ENCODE measurements around the gene COL4A4. TPM values are rescaled to one million over a fixed set of nuclear protein-coding genes. Genes with fewer than 3 reads are reported as not detected.
"Not testable (repeated sequence)": the region's sequence is repeated elsewhere in the genome, so short reads cannot be mapped to it uniquely, and the experiment has no call there.

Gene COL4A4
- total and polyA plus RNA-seq, 2 of the 13 experiments (the other 11 are each of a cell fraction or from before 2014, with no cell fraction given) = not detected

- H3K4me3 ChIP-seq (replicated peaks in 1 of 3; ENCODE audit: insufficient read depth in 1 of 3, low read depth in 2 of 3, low read length in 3 of 3); H3K79me2 ChIP-seq (ENCODE audit: insufficient read depth, low read length); H3K27me3 ChIP-seq (ENCODE audit: control insufficient read depth in 1 of 2, insufficient read depth in 2 of 2, low read length in 2 of 2); H3K4me2 ChIP-seq (ENCODE audit: low read depth, low read length); DNase-seq (ENCODE audit: low spot score); H3K9ac ChIP-seq (ENCODE audit: insufficient read depth, low read depth, low read length); CTCF ChIA-PET (ENCODE audit: low intra/inter-chr PET ratio, low total read pairs); H4K20me1 ChIP-seq (ENCODE audit: insufficient read depth, low read length); H3K4me1 ChIP-seq (ENCODE audit: insufficient read depth, low read length); H3K9me3 ChIP-seq (ENCODE audit: low read length); H2AFZ ChIP-seq (ENCODE audit: low read length); H3K36me3 ChIP-seq (replicated peaks in 1 of 2; ENCODE audit: control insufficient read depth in 1 of 2, insufficient read depth in 2 of 2, low read length in 2 of 2); intact Hi-C loops (cut with micrococcal nuclease; ENCODE audit: unreplicated experiment); FAIRE-seq; BruUV-seq (replicated peaks); ATAC-seq; in situ Hi-C loops (cut with HindIII; ENCODE audit: extremely low pct_ligation_motif_present, low pct_unique_long_range_greater_than_20kb); H3K27ac ChIP-seq (ENCODE audit: extremely low read length, insufficient read depth, low read length); POLR2A ChIA-PET: not testable (repeated sequence)
- 43% methylated on average over 14 of the region's 14 CpGs for WGBS (ENCODE audit: low lambda C conversion rate)
- peak; percentile 65; the same call in 1 of the 2 replicates for TF ChIP-seq ZNF281 (CRISPR knock-in tag; IDR thresholded peaks at IDR 0.05; ENCODE audit: borderline replicate concordance)
Measured at GRCh38 chr2:227065065-227065464, 98.9 kb downstream of the COL4A4 start.

- ATAC-seq = no peak
- no peak overlapping the region for H2AFZ ChIP-seq (ENCODE audit: low read length)
- TF ChIP-seq ONECUT2 (CRISPR knock-in tag; IDR thresholded peaks at IDR 0.05) (no peak), ZNF549 (CRISPR knock-in tag; IDR thresholded peaks at IDR 0.05) (peak; percentile 94), ZNF724P (CRISPR knock-in tag; IDR thresholded peaks at IDR 0.05; ENCODE audit: borderline replicate concordance) (no peak)
- no peaks in the 10 kb centered on the region for H3K79me2 ChIP-seq (ENCODE audit: insufficient read depth, low read length)
- no peak for DNase-seq (ENCODE audit: low spot score)
- no peak for FAIRE-seq
- POLR2A ChIA-PET = no interaction called here
- H3K4me2 ChIP-seq (ENCODE audit: low read depth, low read length) = no peak overlapping the region
- in situ Hi-C loops (cut with HindIII; ENCODE audit: extremely low pct_ligation_motif_present, low pct_unique_long_range_greater_than_20kb) = no loop called here
- no peak overlapping the region for H3K27ac ChIP-seq (ENCODE audit: extremely low read length, insufficient read depth, low read length)
- no peak overlapping the region for H3K4me3 ChIP-seq (replicated peaks in 1 of 3; ENCODE audit: insufficient read depth in 1 of 3, low read depth in 2 of 3, low read length in 3 of 3)
- intact Hi-C loops (cut with micrococcal nuclease; ENCODE audit: unreplicated experiment) = no loop called here
- no peaks in the 10 kb centered on the region for H3K36me3 ChIP-seq (replicated peaks in 1 of 2; ENCODE audit: control insufficient read depth in 1 of 2, insufficient read depth in 2 of 2, low read length in 2 of 2)
- CTCF ChIA-PET (ENCODE audit: low intra/inter-chr PET ratio, low total read pairs) = no interaction called here
- H3K9me3 ChIP-seq (ENCODE audit: low read length) = no peaks in the 10 kb centered on the region
- no peaks in the 10 kb centered on the region for H3K4me1 ChIP-seq (ENCODE audit: insufficient read depth, low read length)
- no peaks in the 10 kb centered on the region; a peak in 1 of 5 replicates for H3K27me3 ChIP-seq (ENCODE audit: control insufficient read depth in 1 of 2, insufficient read depth in 2 of 2, low read length in 2 of 2)
- no peaks in the 10 kb centered on the region for H4K20me1 ChIP-seq (ENCODE audit: insufficient read depth, low read length)
- 49% methylated on average over 5 of the region's 5 CpGs for WGBS (ENCODE audit: low lambda C conversion rate)
- no TSS peak for BruUV-seq (replicated peaks)
- no peak overlapping the region for H3K9ac ChIP-seq (ENCODE audit: insufficient read depth, low read depth, low read length)
Measured at GRCh38 chr2:227058888-227059399, 105.1 kb downstream of the COL4A4 start.

All from HepG2 (cell line).